ENCODE results near the gene NOP53.
A peak's percentile ranks its signal among the peaks of the same experiment; 100 is the strongest.
"Not testable (repeated sequence)": the region's sequence is repeated elsewhere in the genome, so short reads cannot be mapped to it uniquely, and the experiment has no call there.

The NOP53 gene

DNA sequence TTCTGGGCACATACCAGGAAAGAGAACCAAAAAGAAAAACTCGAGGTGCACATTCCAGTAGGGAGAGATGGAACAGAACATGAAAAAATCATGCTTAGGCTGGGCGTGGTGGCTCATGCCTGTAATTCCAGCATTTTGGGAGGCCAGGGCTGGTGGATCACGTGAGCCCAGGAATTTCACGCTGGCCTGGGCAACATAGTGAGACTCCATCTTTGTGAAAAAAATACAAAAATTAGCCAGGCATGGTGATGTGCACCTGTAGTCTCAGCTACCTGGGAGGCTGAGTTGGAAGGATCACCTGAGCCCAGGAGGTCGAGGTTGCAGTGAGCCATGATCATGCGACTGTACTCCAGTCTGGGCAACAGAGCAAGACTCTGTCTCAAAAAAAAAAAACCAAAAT lies 25.9 kb downstream of the NOP53 start:
- H2AK5ac ChIP-seq (ENCODE audit: low read length, severe bottlenecking); H3K4me3 ChIP-seq (ENCODE audit: insufficient read depth in 1 of 2, low read depth in 1 of 2, low read length in 2 of 2); H3K14ac ChIP-seq (ENCODE audit: low read length in 2 of 2); H4K91ac ChIP-seq (ENCODE audit: low read length); H3K79me1 ChIP-seq (replicated peaks; ENCODE audit: low read length, poor library complexity, severe bottlenecking); H3K18ac ChIP-seq (ENCODE audit: low read depth in 1 of 2, low read length in 2 of 2); H3K4me1 ChIP-seq (ENCODE audit: control insufficient read depth, insufficient read depth, low read depth, low read length); H3K23ac ChIP-seq (ENCODE audit: low read length in 2 of 2); H2BK12ac ChIP-seq (ENCODE audit: low read length in 2 of 2); H2AFZ ChIP-seq (ENCODE audit: low read depth, low read length); H4K8ac ChIP-seq (ENCODE audit: low read length); H2BK15ac ChIP-seq (ENCODE audit: low read depth, poor library complexity, severe bottlenecking); H3K4me2 ChIP-seq (ENCODE audit: low read length, poor library complexity, severe bottlenecking); H2BK120ac ChIP-seq (ENCODE audit: low read depth, low read length); H3K36me3 ChIP-seq (ENCODE audit: control insufficient read depth in 1 of 2, insufficient read depth in 2 of 2, low read depth in 1 of 2, low read length in 2 of 2); H3K27ac ChIP-seq (ENCODE audit: low read length, poor library complexity, severe bottlenecking); H3K9ac ChIP-seq (ENCODE audit: low read length); DNase-seq; H2BK5ac ChIP-seq (ENCODE audit: low read depth, low read length, poor library complexity, severe bottlenecking); H3K4ac ChIP-seq (ENCODE audit: low read depth in 1 of 2, low read length in 2 of 2); H3K27me3 ChIP-seq (ENCODE audit: control insufficient read depth in 1 of 2, insufficient read depth in 1 of 2, low read length in 2 of 2); H3K9me3 ChIP-seq (ENCODE audit: control insufficient read depth, low read length): not testable (repeated sequence)
- 78% methylated on average over 5 of the region's 6 CpGs for WGBS

DNA sequence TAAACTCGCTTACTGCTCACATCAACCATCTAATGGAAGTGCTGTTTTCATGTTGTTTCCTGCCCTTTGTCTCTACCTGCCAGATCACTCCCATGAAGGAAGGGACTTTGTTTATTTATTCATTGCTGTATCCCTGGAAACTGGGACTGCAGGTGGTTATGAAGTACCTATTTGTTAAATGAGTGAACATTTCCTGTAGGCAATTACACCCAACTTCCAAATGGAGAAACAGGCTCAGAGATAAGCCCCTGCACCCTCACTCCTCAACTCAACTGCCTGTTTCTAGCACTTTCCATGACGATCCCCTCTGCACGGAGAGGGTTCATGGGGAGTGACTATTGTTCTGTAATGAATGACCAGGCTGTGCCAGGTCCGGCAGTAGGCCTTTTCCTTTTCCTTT lies 31.2 kb downstream of the NOP53 start:
- Histone ChIP-seq H4K91ac (ENCODE audit: low read length) (no peak overlapping the region), H2BK15ac (ENCODE audit: low read depth, poor library complexity, severe bottlenecking) (no peak overlapping the region), H3K27ac (ENCODE audit: low read length, poor library complexity, severe bottlenecking) (no peak overlapping the region), H2BK120ac (ENCODE audit: low read depth, low read length) (no peak overlapping the region), H2AK5ac (ENCODE audit: low read length, severe bottlenecking) (no peak overlapping the region), H3K4me1 (ENCODE audit: control insufficient read depth, insufficient read depth, low read depth, low read length) (peaks cover 22% of the 10 kb centered on the region), H3K9ac (ENCODE audit: low read length) (no peak overlapping the region), H3K9me3 (ENCODE audit: control insufficient read depth, low read length) (no peaks in the 10 kb centered on the region), H3K18ac (ENCODE audit: low read depth in 1 of 2, low read length in 2 of 2) (no peak overlapping the region), H3K27me3 (ENCODE audit: control insufficient read depth in 1 of 2, insufficient read depth in 1 of 2, low read length in 2 of 2) (no peaks in the 10 kb centered on the region), H3K14ac (ENCODE audit: low read length in 2 of 2) (no peak overlapping the region), H4K8ac (ENCODE audit: low read length) (no peak overlapping the region), H3K23ac (ENCODE audit: low read length in 2 of 2) (no peak overlapping the region), H2AFZ (ENCODE audit: low read depth, low read length) (no peak overlapping the region), H2BK5ac (ENCODE audit: low read depth, low read length, poor library complexity, severe bottlenecking) (no peak overlapping the region), H3K36me3 (ENCODE audit: control insufficient read depth in 1 of 2, insufficient read depth in 2 of 2, low read depth in 1 of 2, low read length in 2 of 2) (peaks cover 9 to 14% of the 10 kb centered on the region in 2 experiments), H3K4me2 (ENCODE audit: low read length, poor library complexity, severe bottlenecking) (no peak overlapping the region), H3K79me1 (replicated peaks; ENCODE audit: low read length, poor library complexity, severe bottlenecking) (peaks cover 19% of the 10 kb centered on the region), H3K4me3 (ENCODE audit: insufficient read depth in 1 of 2, low read depth in 1 of 2, low read length in 2 of 2) (no peak overlapping the region), H2BK12ac (ENCODE audit: low read length in 2 of 2) (no peak overlapping the region), H3K4ac (ENCODE audit: low read depth in 1 of 2, low read length in 2 of 2) (no peak overlapping the region)
- 73% methylated on average over 4 of the region's 4 CpGs for WGBS
- peak; percentile 36 for DNase-seq

- H2BK15ac ChIP-seq (ENCODE audit: low read depth, poor library complexity, severe bottlenecking); H2BK120ac ChIP-seq (ENCODE audit: low read depth, low read length); H3K23ac ChIP-seq (ENCODE audit: low read length in 2 of 2); H3K9me3 ChIP-seq (ENCODE audit: control insufficient read depth, low read length); H3K14ac ChIP-seq (ENCODE audit: low read length in 2 of 2); H3K4ac ChIP-seq (ENCODE audit: low read depth in 1 of 2, low read length in 2 of 2); DNase-seq; H3K18ac ChIP-seq (ENCODE audit: low read depth in 1 of 2, low read length in 2 of 2); H4K91ac ChIP-seq (ENCODE audit: low read length); H3K27me3 ChIP-seq (ENCODE audit: control insufficient read depth in 1 of 2, insufficient read depth in 1 of 2, low read length in 2 of 2); H2BK12ac ChIP-seq (ENCODE audit: low read length in 2 of 2); H2BK5ac ChIP-seq (ENCODE audit: low read depth, low read length, poor library complexity, severe bottlenecking); H3K27ac ChIP-seq (ENCODE audit: low read length, poor library complexity, severe bottlenecking); H2AFZ ChIP-seq (ENCODE audit: low read depth, low read length): not testable (repeated sequence)
- Histone ChIP-seq H3K36me3 (ENCODE audit: control insufficient read depth in 1 of 2, insufficient read depth in 2 of 2, low read depth in 1 of 2, low read length in 2 of 2) (peaks cover 17% of the 10 kb centered on the region in 2 experiments), H3K4me2 (ENCODE audit: low read length, poor library complexity, severe bottlenecking) (peak overlapping the region; percentile 81), H4K8ac (ENCODE audit: low read length) (peak overlapping the region; percentile 99), H2AK5ac (ENCODE audit: low read length, severe bottlenecking) (peak overlapping the region; percentile 30), H3K4me1 (ENCODE audit: control insufficient read depth, insufficient read depth, low read depth, low read length) (peaks cover 24% of the 10 kb centered on the region), H3K4me3 (ENCODE audit: insufficient read depth in 1 of 2, low read depth in 1 of 2, low read length in 2 of 2) (peak overlapping the region; percentile 85 to 96), H3K79me1 (replicated peaks; ENCODE audit: low read length, poor library complexity, severe bottlenecking) (peaks cover 21% of the 10 kb centered on the region), H3K9ac (ENCODE audit: low read length) (peak overlapping the region; percentile 97)
- WGBS: 82% methylated on average over 18 of the region's 23 CpGs
These were observed 32.1 kb downstream of the NOP53 start for GRCh38 chr19:47777245-47778048.

- Histone ChIP-seq H3K9ac (ENCODE audit: low read length) (peak within 1 kb of the TSS; percentile 97), H3K23ac (ENCODE audit: low read length in 2 of 2) (peak within 1 kb of the TSS in 1 of 2 experiments; percentile 10), H3K79me1 (replicated peaks; ENCODE audit: low read length, poor library complexity, severe bottlenecking) (peaks cover 21% of the 10 kb centered on the region), H4K91ac (ENCODE audit: low read length) (peak within 1 kb of the TSS; percentile 100), H3K4me1 (ENCODE audit: control insufficient read depth, insufficient read depth, low read depth, low read length) (peaks cover 24% of the 10 kb centered on the region), H3K27me3 (ENCODE audit: control insufficient read depth in 1 of 2, insufficient read depth in 1 of 2, low read length in 2 of 2) (no peaks in the 10 kb centered on the region), H3K9me3 (ENCODE audit: control insufficient read depth, low read length) (no peaks in the 10 kb centered on the region), H2BK120ac (ENCODE audit: low read depth, low read length) (peak within 1 kb of the TSS; percentile 100), H2BK12ac (ENCODE audit: low read length in 2 of 2) (peak within 1 kb of the TSS; percentile 75 to 96), H3K18ac (ENCODE audit: low read depth in 1 of 2, low read length in 2 of 2) (peak within 1 kb of the TSS; percentile 87 to 94), H2BK5ac (ENCODE audit: low read depth, low read length, poor library complexity, severe bottlenecking) (peak within 1 kb of the TSS; percentile 97), H3K14ac (ENCODE audit: low read length in 2 of 2) (peak within 1 kb of the TSS in 1 of 2 experiments; percentile 53), H2BK15ac (ENCODE audit: low read depth, poor library complexity, severe bottlenecking) (peak within 1 kb of the TSS; percentile 96), H3K36me3 (ENCODE audit: control insufficient read depth in 1 of 2, insufficient read depth in 2 of 2, low read depth in 1 of 2, low read length in 2 of 2) (peaks cover 20 to 23% of the 10 kb centered on the region in 2 experiments), H4K8ac (ENCODE audit: low read length) (peak within 1 kb of the TSS; percentile 99), H2AFZ (ENCODE audit: low read depth, low read length) (peak within 1 kb of the TSS; percentile 55), H3K4me2 (ENCODE audit: low read length, poor library complexity, severe bottlenecking) (peak within 1 kb of the TSS; percentile 81), H2AK5ac (ENCODE audit: low read length, severe bottlenecking) (no peak within 1 kb of the TSS), H3K4ac (ENCODE audit: low read depth in 1 of 2, low read length in 2 of 2) (peak within 1 kb of the TSS; percentile 57 to 90), H3K27ac (ENCODE audit: low read length, poor library complexity, severe bottlenecking) (peak within 1 kb of the TSS; percentile 32), H3K4me3 (ENCODE audit: insufficient read depth in 1 of 2, low read depth in 1 of 2, low read length in 2 of 2) (peak within 1 kb of the TSS; percentile 85 to 96)
- under 1% methylated on average over 49 of the region's 65 CpGs for WGBS
- peak; percentile 79 for DNase-seq
These were observed 33.0 kb downstream of the NOP53 start, which contains the start of gene SELENOW for GRCh38 chr19:47778049-47778953. Gene SELENOW, plus strand, starts transcription at chr19:47778703. Its CDS starts 83 bp downstream, at chr19:47778786.
